ENCODE results near the gene SLC22A2.

DNA sequence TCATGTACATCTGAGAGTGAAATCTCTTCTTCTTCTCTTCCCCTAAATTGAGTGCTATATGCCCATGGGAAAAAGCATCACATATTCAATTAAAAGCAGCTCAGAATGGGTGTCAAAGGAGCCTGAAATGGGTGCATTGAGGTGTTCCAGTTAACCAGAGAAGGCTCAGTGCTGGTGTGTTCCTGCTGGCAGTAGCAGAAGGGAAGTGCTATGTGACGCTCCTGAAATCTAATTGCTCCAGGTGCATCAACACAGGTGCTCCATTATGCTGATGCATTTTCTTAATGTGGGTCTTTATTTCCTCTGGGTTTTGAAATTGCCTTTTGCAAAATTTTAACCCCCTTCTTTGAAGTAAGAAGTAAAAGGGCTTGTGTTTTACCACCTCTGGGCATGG lies 17.9 kb downstream of the SLC22A2 start:
- TF ChIP-seq NR1H2 (CRISPR knock-in tag; IDR thresholded peaks at IDR 0.05) (no peak), SP1 (CRISPR knock-in tag; conservative IDR thresholded peaks at IDR 0.05) (no peak), JUN (CRISPR knock-in tag; IDR thresholded peaks at IDR 0.05) (no peak)
- TF ChIP-seq, protein P1, sequence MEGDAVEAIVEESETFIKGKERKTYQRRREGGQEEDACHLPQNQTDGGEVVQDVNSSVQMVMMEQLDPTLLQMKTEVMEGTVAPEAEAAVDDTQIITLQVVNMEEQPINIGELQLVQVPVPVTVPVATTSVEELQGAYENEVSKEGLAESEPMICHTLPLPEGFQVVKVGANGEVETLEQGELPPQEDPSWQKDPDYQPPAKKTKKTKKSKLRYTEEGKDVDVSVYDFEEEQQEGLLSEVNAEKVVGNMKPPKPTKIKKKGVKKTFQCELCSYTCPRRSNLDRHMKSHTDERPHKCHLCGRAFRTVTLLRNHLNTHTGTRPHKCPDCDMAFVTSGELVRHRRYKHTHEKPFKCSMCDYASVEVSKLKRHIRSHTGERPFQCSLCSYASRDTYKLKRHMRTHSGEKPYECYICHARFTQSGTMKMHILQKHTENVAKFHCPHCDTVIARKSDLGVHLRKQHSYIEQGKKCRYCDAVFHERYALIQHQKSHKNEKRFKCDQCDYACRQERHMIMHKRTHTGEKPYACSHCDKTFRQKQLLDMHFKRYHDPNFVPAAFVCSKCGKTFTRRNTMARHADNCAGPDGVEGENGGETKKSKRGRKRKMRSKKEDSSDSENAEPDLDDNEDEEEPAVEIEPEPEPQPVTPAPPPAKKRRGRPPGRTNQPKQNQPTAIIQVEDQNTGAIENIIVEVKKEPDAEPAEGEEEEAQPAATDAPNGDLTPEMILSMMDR (IDR thresholded peaks at IDR 0.05) = no peak
- TF ChIP-seq, protein P2, sequence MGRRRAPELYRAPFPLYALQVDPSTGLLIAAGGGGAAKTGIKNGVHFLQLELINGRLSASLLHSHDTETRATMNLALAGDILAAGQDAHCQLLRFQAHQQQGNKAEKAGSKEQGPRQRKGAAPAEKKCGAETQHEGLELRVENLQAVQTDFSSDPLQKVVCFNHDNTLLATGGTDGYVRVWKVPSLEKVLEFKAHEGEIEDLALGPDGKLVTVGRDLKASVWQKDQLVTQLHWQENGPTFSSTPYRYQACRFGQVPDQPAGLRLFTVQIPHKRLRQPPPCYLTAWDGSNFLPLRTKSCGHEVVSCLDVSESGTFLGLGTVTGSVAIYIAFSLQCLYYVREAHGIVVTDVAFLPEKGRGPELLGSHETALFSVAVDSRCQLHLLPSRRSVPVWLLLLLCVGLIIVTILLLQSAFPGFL (CRISPR knock-in tag; IDR thresholded peaks at IDR 0.05; ENCODE audit: borderline replicate concordance) = no peak
- TF ChIP-seq, protein P3, sequence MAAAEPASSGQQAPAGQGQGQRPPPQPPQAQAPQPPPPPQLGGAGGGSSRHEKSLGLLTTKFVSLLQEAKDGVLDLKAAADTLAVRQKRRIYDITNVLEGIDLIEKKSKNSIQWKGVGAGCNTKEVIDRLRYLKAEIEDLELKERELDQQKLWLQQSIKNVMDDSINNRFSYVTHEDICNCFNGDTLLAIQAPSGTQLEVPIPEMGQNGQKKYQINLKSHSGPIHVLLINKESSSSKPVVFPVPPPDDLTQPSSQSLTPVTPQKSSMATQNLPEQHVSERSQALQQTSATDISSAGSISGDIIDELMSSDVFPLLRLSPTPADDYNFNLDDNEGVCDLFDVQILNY (CRISPR knock-in tag; IDR thresholded peaks at IDR 0.05) = no peak
- TF ChIP-seq, protein P4, sequence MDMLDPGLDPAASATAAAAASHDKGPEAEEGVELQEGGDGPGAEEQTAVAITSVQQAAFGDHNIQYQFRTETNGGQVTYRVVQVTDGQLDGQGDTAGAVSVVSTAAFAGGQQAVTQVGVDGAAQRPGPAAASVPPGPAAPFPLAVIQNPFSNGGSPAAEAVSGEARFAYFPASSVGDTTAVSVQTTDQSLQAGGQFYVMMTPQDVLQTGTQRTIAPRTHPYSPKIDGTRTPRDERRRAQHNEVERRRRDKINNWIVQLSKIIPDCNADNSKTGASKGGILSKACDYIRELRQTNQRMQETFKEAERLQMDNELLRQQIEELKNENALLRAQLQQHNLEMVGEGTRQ (CRISPR knock-in tag; IDR thresholded peaks at IDR 0.05) = no peak
